Tibial nerve (tissue), 4 donors: ENCODE data around the gene PLG.

Experiments used
- EP300 ChIP-seq, 2 donors: sonication (generic); formaldehyde crosslinking; IDR thresholded peaks; one replicate each; pipeline ENCODE4 v1.6.1; 2017; ENCODE audit warnings: antibody characterized with exemption in 2 of 2, mild to moderate bottlenecking in 1 of 2
- TF ChIP-seq, protein P1 (sequence below), 5 experiments: fragments of 200-600 bp in 3 of 5; fragments of 450-650 bp in 2 of 5; sonication (generic) in 3 of 5; IDR thresholded peaks; one replicate each; pipeline ENCODE4 v1.5.1; 2016 to 2019; ENCODE audit warnings: antibody characterized with exemption in 5 of 5, mild to moderate bottlenecking in 3 of 5, moderate library complexity in 2 of 5

DNA sequence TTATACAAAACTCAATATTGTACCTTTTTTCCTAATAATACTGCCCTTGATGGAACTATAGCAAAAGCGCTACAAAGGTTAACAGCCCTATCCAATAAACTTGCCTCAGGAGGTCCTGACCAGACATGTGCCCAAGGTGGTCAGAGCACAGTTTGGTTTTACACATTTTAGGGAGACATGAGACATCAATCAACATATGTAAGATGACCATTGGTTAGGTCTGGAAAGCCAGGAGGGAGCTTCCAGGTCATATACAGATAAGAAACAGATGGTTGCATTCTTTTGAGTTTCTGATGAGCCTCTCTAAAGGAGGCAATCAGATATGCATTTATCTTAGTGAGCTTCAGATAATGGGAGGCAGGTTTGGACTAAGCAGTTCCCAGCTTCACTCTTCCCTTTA is 91.6 kb downstream of the PLG start:
- TF ChIP-seq, protein P1, sequence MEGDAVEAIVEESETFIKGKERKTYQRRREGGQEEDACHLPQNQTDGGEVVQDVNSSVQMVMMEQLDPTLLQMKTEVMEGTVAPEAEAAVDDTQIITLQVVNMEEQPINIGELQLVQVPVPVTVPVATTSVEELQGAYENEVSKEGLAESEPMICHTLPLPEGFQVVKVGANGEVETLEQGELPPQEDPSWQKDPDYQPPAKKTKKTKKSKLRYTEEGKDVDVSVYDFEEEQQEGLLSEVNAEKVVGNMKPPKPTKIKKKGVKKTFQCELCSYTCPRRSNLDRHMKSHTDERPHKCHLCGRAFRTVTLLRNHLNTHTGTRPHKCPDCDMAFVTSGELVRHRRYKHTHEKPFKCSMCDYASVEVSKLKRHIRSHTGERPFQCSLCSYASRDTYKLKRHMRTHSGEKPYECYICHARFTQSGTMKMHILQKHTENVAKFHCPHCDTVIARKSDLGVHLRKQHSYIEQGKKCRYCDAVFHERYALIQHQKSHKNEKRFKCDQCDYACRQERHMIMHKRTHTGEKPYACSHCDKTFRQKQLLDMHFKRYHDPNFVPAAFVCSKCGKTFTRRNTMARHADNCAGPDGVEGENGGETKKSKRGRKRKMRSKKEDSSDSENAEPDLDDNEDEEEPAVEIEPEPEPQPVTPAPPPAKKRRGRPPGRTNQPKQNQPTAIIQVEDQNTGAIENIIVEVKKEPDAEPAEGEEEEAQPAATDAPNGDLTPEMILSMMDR (IDR thresholded peaks at IDR 0.05) = no peak
- no peak for TF ChIP-seq EP300 (IDR thresholded peaks at IDR 0.05)
